CD14-positive monocyte (primary cell): ENCODE results near the gene SH3PXD2A. TPM values are rescaled to one million over a fixed set of nuclear protein-coding genes. Genes with fewer than 3 reads are reported as not detected.
A peak's percentile ranks its signal among the peaks of the same experiment; 100 is the strongest.

ENCODE experiments used
- DNase-seq, 3 donors: peaks; one replicate each; pipeline ENCODE4 v3.0.0-alpha.2; 2011 to 2022
- H2AFZ ChIP-seq: 2 replicates; pipeline ENCODE4 v1.6.0; 2012; ENCODE audit warnings: mild to moderate bottlenecking, low read depth, low read length, inconsistent platforms; ENCODE audit not compliant: insufficient read depth, poor library complexity, severe bottlenecking
- H3K27ac ChIP-seq, 2 donors: 1 replicate in 1 of 2; 2 replicates in 1 of 2; pipeline ENCODE4 v1.5.1; 2012 to 2013; ENCODE audit warnings: low read length in 2 of 2, control low read depth in 1 of 2, inconsistent platforms in 1 of 2, low read depth in 1 of 2, mild to moderate bottlenecking in 1 of 2
- H3K27me3 ChIP-seq, 2 donors: one replicate each; pipeline versions ENCODE4 v1.6.0 to v1.6.1; 2011 to 2013; ENCODE audit warnings: low read length in 2 of 2; ENCODE audit not compliant: control insufficient read depth in 2 of 2, insufficient read depth in 2 of 2
- H3K36me3 ChIP-seq, 2 donors: replicated peaks in 1 of 2; 1 replicate in 1 of 2; 2 replicates in 1 of 2; pipeline versions ENCODE4 v1.5.1 to v1.6.1; 2012 to 2013; ENCODE audit warnings: low read length in 2 of 2, control low read depth in 1 of 2, inconsistent platforms in 1 of 2, mild to moderate bottlenecking in 1 of 2; ENCODE audit not compliant: insufficient read depth in 2 of 2, control insufficient read depth in 1 of 2
- H3K4me1 ChIP-seq, 2 donors: 1 replicate in 1 of 2; 2 replicates in 1 of 2; pipeline versions ENCODE4 v1.5.1 to v1.6.1; 2012 to 2013; ENCODE audit warnings: low read length in 2 of 2, control low read depth in 1 of 2, inconsistent platforms in 1 of 2, mild to moderate bottlenecking in 1 of 2, moderate library complexity in 1 of 2; ENCODE audit not compliant: insufficient read depth in 2 of 2, control insufficient read depth in 1 of 2
- H3K4me2 ChIP-seq: replicated peaks from 2 replicates; pipeline ENCODE3; 2012; ENCODE audit warnings: low read length, moderate library complexity, mild to moderate bottlenecking; ENCODE audit not compliant: poor library complexity, severe bottlenecking; ENCODE audit errors: extremely low read depth
- H3K4me3 ChIP-seq, 3 experiments: fragments of 200-600 bp in 1 of 3; sonication (generic) in 1 of 3; replicated peaks in 1 of 3; 1 replicate in 2 of 3; 2 replicates in 1 of 3; pipeline ENCODE4 v1.5.1; 2011 to 2013; ENCODE audit warnings: low read length in 3 of 3, mild to moderate bottlenecking in 3 of 3, control low read depth in 2 of 3, low read depth in 2 of 3, inconsistent platforms in 1 of 3, moderate library complexity in 1 of 3
- H3K79me2 ChIP-seq: 2 replicates; pipeline ENCODE4 v1.6.0; 2012; ENCODE audit warnings: mild to moderate bottlenecking, control low read depth, inconsistent platforms, low read length, moderate library complexity; ENCODE audit not compliant: insufficient read depth
- H3K9ac ChIP-seq: 2 replicates; pipeline ENCODE4 v1.6.0; 2017; ENCODE audit warnings: low read length, mild to moderate bottlenecking; ENCODE audit not compliant: insufficient read depth, poor library complexity, severe bottlenecking
- H3K9me3 ChIP-seq, 2 donors: replicated peaks in 1 of 2; 1 replicate in 1 of 2; 2 replicates in 1 of 2; pipeline versions ENCODE4 v1.5.1 to v1.6.1; 2012 to 2013; ENCODE audit warnings: low read length in 2 of 2, control low read depth in 1 of 2; ENCODE audit not compliant: control insufficient read depth in 1 of 2, insufficient read depth in 1 of 2
- H4K20me1 ChIP-seq: 2 replicates; pipeline ENCODE4 v1.6.0; 2012; ENCODE audit warnings: mild to moderate bottlenecking, low read length, control low read depth, moderate library complexity; ENCODE audit not compliant: insufficient read depth
- H3K27ac Mint-ChIP-seq, 7 donors: one replicate each; pipeline ENCODE4 v1.8.0; 2020; ENCODE audit warnings: mild to moderate bottlenecking in 7 of 7, mixed read lengths in 7 of 7, moderate library complexity in 6 of 7, inconsistent platforms in 2 of 7
- H3K27me3 Mint-ChIP-seq, 3 donors: one replicate each; pipeline ENCODE4 v1.8.0; 2021 to 2022; ENCODE audit warnings: low read depth in 3 of 3, mild to moderate bottlenecking in 3 of 3, mixed read lengths in 3 of 3, moderate library complexity in 3 of 3, inconsistent platforms in 1 of 3
- H3K36me3 Mint-ChIP-seq, 2 donors: one replicate each; pipeline ENCODE4 v1.8.0; 2020; ENCODE audit warnings: mixed read lengths in 2 of 2, inconsistent platforms in 1 of 2, mild to moderate bottlenecking in 1 of 2
- H3K4me1 Mint-ChIP-seq: one replicate; pipeline ENCODE4 v1.8.0; 2020; ENCODE audit warnings: mild to moderate bottlenecking, mixed read lengths
- H3K4me3 Mint-ChIP-seq, 2 donors: one replicate each; pipeline ENCODE4 v1.8.0; 2020; ENCODE audit warnings: mild to moderate bottlenecking in 2 of 2, mixed read lengths in 2 of 2, moderate library complexity in 1 of 2
- H3K9me3 Mint-ChIP-seq, 7 donors: one replicate each; pipeline ENCODE4 v1.8.0; 2020 to 2022; ENCODE audit warnings: mixed read lengths in 7 of 7, mild to moderate bottlenecking in 6 of 7, moderate library complexity in 6 of 7, inconsistent platforms in 2 of 7
- WGBS: methylation state at CpG from one replicate; pipeline ENCODE4 v1.1.5; 2013; ENCODE audit warnings: missing lambda C conversion rate; ENCODE audit not compliant: insufficient coverage; 5-methylcytosine and 5-hydroxymethylcytosine counted together
- intact Hi-C, 2 donors: fragments of 100-400 bp; cut with micrococcal nuclease; formaldehyde crosslinking; loops; one replicate each; pipeline versions ENCODE4 v1.15.0 to v1.15.1; 2023
- polyA plus RNA-seq, 3 donors: library from polyadenylated mRNA; depleted of rRNA in 1 of 3; unstranded in 2 of 3; stranded (reverse) in 1 of 3; fragments of 300-500 nt in 2 of 3; fragments of >200 nt in 1 of 3; fragmentation: Illumina TruSeq in 2 of 3; gene quantifications; 1 replicate in 2 of 3; 2 replicates in 1 of 3; pipeline ENCODE4 v1.2.3, GENCODE V29; 2012 to 2021
- TF ChIP-seq, protein P1 (sequence below): fragments of 200-600 bp; IDR thresholded peaks from one replicate; pipeline ENCODE4 v1.8.0; 2022; ENCODE audit warnings: antibody characterized with exemption, mild to moderate bottlenecking

SH3PXD2A gene
- polyA plus RNA-seq, 3 donors = 0.01 to 0.76 (median 0.05) TPM

GRCh38 chr10:103696094-103696410 is 159.3 kb downstream of the SH3PXD2A start:
- WGBS = 80% methylated on average over 1 of the region's 5 CpGs
- H3K36me3 Mint-ChIP-seq = peaks cover 2% of the 10 kb centered on the region in 2 donors
- Histone ChIP-seq H3K9me3 (peaks cover 0 to 13% of the 10 kb centered on the region in 2 donors), H2AFZ (peak overlapping the region; percentile 29), H3K36me3 (no peaks in the 10 kb centered on the region), H3K27me3 (peaks cover 24 to 35% of the 10 kb centered on the region in 2 donors), H4K20me1 (no peaks in the 10 kb centered on the region), H3K27ac (no peak overlapping the region), H3K4me3 (no peak overlapping the region), H3K4me2 (peak overlapping the region; percentile 21), H3K9ac (no peak overlapping the region), H3K79me2 (no peaks in the 10 kb centered on the region), H3K4me1 (peaks cover 24 to 26% of the 10 kb centered on the region in 2 donors)
- peaks cover 33 to 36% (median 34%) of the 10 kb centered on the region in 3 donors for H3K27me3 Mint-ChIP-seq
- no peak overlapping the region for H3K4me3 Mint-ChIP-seq
- no peak overlapping the region for H3K27ac Mint-ChIP-seq
- TF ChIP-seq, protein P1, sequence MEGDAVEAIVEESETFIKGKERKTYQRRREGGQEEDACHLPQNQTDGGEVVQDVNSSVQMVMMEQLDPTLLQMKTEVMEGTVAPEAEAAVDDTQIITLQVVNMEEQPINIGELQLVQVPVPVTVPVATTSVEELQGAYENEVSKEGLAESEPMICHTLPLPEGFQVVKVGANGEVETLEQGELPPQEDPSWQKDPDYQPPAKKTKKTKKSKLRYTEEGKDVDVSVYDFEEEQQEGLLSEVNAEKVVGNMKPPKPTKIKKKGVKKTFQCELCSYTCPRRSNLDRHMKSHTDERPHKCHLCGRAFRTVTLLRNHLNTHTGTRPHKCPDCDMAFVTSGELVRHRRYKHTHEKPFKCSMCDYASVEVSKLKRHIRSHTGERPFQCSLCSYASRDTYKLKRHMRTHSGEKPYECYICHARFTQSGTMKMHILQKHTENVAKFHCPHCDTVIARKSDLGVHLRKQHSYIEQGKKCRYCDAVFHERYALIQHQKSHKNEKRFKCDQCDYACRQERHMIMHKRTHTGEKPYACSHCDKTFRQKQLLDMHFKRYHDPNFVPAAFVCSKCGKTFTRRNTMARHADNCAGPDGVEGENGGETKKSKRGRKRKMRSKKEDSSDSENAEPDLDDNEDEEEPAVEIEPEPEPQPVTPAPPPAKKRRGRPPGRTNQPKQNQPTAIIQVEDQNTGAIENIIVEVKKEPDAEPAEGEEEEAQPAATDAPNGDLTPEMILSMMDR = no peak
- H3K9me3 Mint-ChIP-seq = peaks cover 0 to 9% (median 0%) of the 10 kb centered on the region in 7 donors
- peaks cover 19% of the 10 kb centered on the region for H3K4me1 Mint-ChIP-seq
- intact Hi-C loops = no loop called here
- DNase-seq = no peak

GRCh38 chr10:103695584-103696005 is 159.8 kb downstream of the SH3PXD2A start:
- peaks cover 24 to 38% of the 10 kb centered on the region in 2 donors for H3K27me3 ChIP-seq
- H3K9me3 ChIP-seq = peaks cover 0 to 13% of the 10 kb centered on the region in 2 donors
- H3K36me3 ChIP-seq = no peaks in the 10 kb centered on the region
- Mint-ChIP-seq H3K9me3 (peaks cover 0 to 9% (median 0%) of the 10 kb centered on the region in 7 donors), H3K27ac (peak overlapping the region in 1 of 7 donors; percentile 64), H3K4me3 (no peak overlapping the region), H3K36me3 (peaks cover 2% of the 10 kb centered on the region in 2 donors), H3K27me3 (peaks cover 36 to 39% (median 37%) of the 10 kb centered on the region in 3 donors), H3K4me1 (peaks cover 19% of the 10 kb centered on the region)
- no peak overlapping the region for H3K9ac ChIP-seq
- no peak overlapping the region for H3K4me3 ChIP-seq
- H3K79me2 ChIP-seq = no peaks in the 10 kb centered on the region
- TF ChIP-seq, protein P1 = no peak
- H4K20me1 ChIP-seq = no peaks in the 10 kb centered on the region
- intact Hi-C loops = no loop called here
- no peak overlapping the region for H3K4me2 ChIP-seq
- WGBS = no CpG with 5 or more reads among the region's 4 CpGs
- H3K4me1 ChIP-seq = peaks cover 24 to 26% of the 10 kb centered on the region in 2 donors
- no peak overlapping the region for H3K27ac ChIP-seq
- no peak for DNase-seq
- H2AFZ ChIP-seq = no peak overlapping the region
